Measurements from ENCODE around the gene CUL5. TPM values are rescaled to one million over a fixed set of nuclear protein-coding genes. Genes with fewer than 3 reads are reported as not detected.
A peak's percentile ranks its signal among the peaks of the same experiment; 100 is the strongest.

Gene CUL5
- total and polyA plus RNA-seq, 7 donors = 7.1 to 33.7 (median 26.5) TPM

GRCh38 chr11:108063410-108063809 is 54.7 kb downstream of the CUL5 start:
- H3K27me3 ChIP-seq = no peaks in the 10 kb centered on the region
- 96 to 98% methylated on average over 2 of the region's 2 CpGs for WGBS, 2 donors
- peaks cover 0 to 39% (median 0%) of the 10 kb centered on the region in 4 donors for H3K36me3 ChIP-seq

GRCh38 chr11:108069947-108070346 is 61.2 kb downstream of the CUL5 start:
- no peak for DNase-seq
- H3K27ac ChIP-seq = peak overlapping the region in 1 of 4 donors; percentile 13
- no peak overlapping the region for H3K4me3 ChIP-seq
- H3K27me3 ChIP-seq = no peaks in the 10 kb centered on the region
- intact Hi-C loops (cut with DNase I) = no loop called here
- H3K36me3 ChIP-seq = peaks cover 0 to 46% (median 0%) of the 10 kb centered on the region in 4 donors
- H3K4me1 ChIP-seq = peaks cover 0 to 8% (median 2%) of the 10 kb centered on the region in 4 donors
- no peaks in the 10 kb centered on the region for H3K9me3 ChIP-seq
- TF ChIP-seq EP300 (IDR thresholded peaks at IDR 0.05) = no peak
- TF ChIP-seq CTCF (IDR thresholded peaks at IDR 0.05) = no peak
- TF ChIP-seq POLR2A (IDR thresholded peaks at IDR 0.05) = no peak

More at GRCh38 chr11:108063410-108063809, 54.7 kb downstream of the CUL5 start:
- no peak for DNase-seq
- H3K27ac ChIP-seq = no peak overlapping the region
- no peak overlapping the region for H3K4me3 ChIP-seq
- intact Hi-C loops (cut with DNase I) = no loop called here
- TF ChIP-seq POLR2A (IDR thresholded peaks at IDR 0.05) = no peak
- TF ChIP-seq CTCF (IDR thresholded peaks at IDR 0.05) = no peak
- no peak for TF ChIP-seq POLR2AphosphoS5 (IDR thresholded peaks at IDR 0.05)
- no peak for TF ChIP-seq EP300 (IDR thresholded peaks at IDR 0.05)
- no peaks in the 10 kb centered on the region for H3K9me3 ChIP-seq
- no peaks in the 10 kb centered on the region for H3K4me1 ChIP-seq

- Histone ChIP-seq H3K4me1 (no peaks in the 10 kb centered on the region), H3K9me3 (no peaks in the 10 kb centered on the region), H3K27ac (no peak overlapping the region), H3K27me3 (no peaks in the 10 kb centered on the region), H3K36me3 (peaks cover 0 to 41% (median 15%) of the 10 kb centered on the region in 4 donors), H3K4me3 (no peak overlapping the region)
- DNase-seq = no peak
- TF ChIP-seq EP300 (IDR thresholded peaks at IDR 0.05) = no peak
- TF ChIP-seq POLR2A (IDR thresholded peaks at IDR 0.05) = no peak
- intact Hi-C loops (cut with DNase I) = no loop called here
- 59 to 86% methylated on average over 1 of the region's 1 CpG for WGBS, 2 donors
Measured at GRCh38 chr11:108084811-108085210, 76.1 kb downstream of the CUL5 start.

GRCh38 chr11:108085672-108086071 is 77.0 kb downstream of the CUL5 start:
- no peak for TF ChIP-seq EP300 (IDR thresholded peaks at IDR 0.05)
- TF ChIP-seq CTCF (IDR thresholded peaks at IDR 0.05) = no peak
- no peak for TF ChIP-seq POLR2AphosphoS5 (IDR thresholded peaks at IDR 0.05)
- TF ChIP-seq POLR2A (IDR thresholded peaks at IDR 0.05) = no peak
- 98% methylated on average over 2 of the region's 2 CpGs for WGBS, 2 donors
- Histone ChIP-seq H3K27ac (no peak overlapping the region), H3K27me3 (no peaks in the 10 kb centered on the region), H3K4me1 (no peaks in the 10 kb centered on the region), H3K4me3 (no peak overlapping the region), H3K36me3 (peaks cover 0 to 41% (median 15%) of the 10 kb centered on the region in 4 donors), H3K9me3 (no peaks in the 10 kb centered on the region)
- intact Hi-C loops (cut with DNase I) = no loop called here
- no peak for DNase-seq

GRCh38 chr11:108092134-108092533 is 83.4 kb downstream of the CUL5 start:
- Histone ChIP-seq H3K9me3 (no peaks in the 10 kb centered on the region), H3K27ac (no peak overlapping the region), H3K36me3 (peaks cover 14 to 53% (median 23%) of the 10 kb centered on the region in 4 donors), H3K4me3 (no peak overlapping the region), H3K27me3 (no peaks in the 10 kb centered on the region), H3K4me1 (no peaks in the 10 kb centered on the region)
- TF ChIP-seq POLR2AphosphoS5 (IDR thresholded peaks at IDR 0.05) = no peak
- TF ChIP-seq POLR2A (IDR thresholded peaks at IDR 0.05) = no peak
- TF ChIP-seq CTCF (IDR thresholded peaks at IDR 0.05) = no peak
- TF ChIP-seq EP300 (IDR thresholded peaks at IDR 0.05) = no peak
- WGBS, 2 donors = 49 to 50% methylated on average over 2 of the region's 2 CpGs
- no peak for DNase-seq
- intact Hi-C loops (cut with DNase I) = no loop called here
